NCI-H2196 (cell line): ENCODE results near the gene TMEM184B.
A peak's percentile ranks its signal among the peaks of the same experiment; 100 is the strongest.
"Not testable (repeated sequence)": the region's sequence is repeated elsewhere in the genome, so short reads cannot be mapped to it uniquely, and the experiment has no call there.

Experiments
- DNase-seq: peaks from one replicate; lab custom pipeline; 2025; ENCODE audit not compliant: unreplicated experiment; lab: John Stamatoyannopoulos, UW

Gene TMEM184B

GRCh38 chr22:38184788-38185187 is 88.0 kb downstream of the TMEM184B start:
- DNase-seq, result no peak

GRCh38 chr22:38181453-38182200 is 91.2 kb downstream of the TMEM184B start, which contains the start of gene PLA2G6:
Gene PLA2G6, minus strand, starts transcription at chr22:38181830. Its CDS starts 12,404 bp downstream, at chr22:38169426.
- peak; percentile 94 for DNase-seq

- DNase-seq, result no peak
Measured at GRCh38 chr22:38180841-38181452, 91.9 kb downstream of the TMEM184B start.

GRCh38 chr22:38178605-38178937 is 94.2 kb downstream of the TMEM184B start:
- DNase-seq, result not testable (repeated sequence)

- peak; percentile 44 for DNase-seq
Measured at GRCh38 chr22:38177926-38178604, 94.7 kb downstream of the TMEM184B start.

- DNase-seq, result not testable (repeated sequence)
Measured at GRCh38 chr22:38177571-38177925, 95.3 kb downstream of the TMEM184B start.

- no peak for DNase-seq
Measured at GRCh38 chr22:38177044-38177443, 95.8 kb downstream of the TMEM184B start.

- DNase-seq, result no peak
Measured at GRCh38 chr22:38176170-38176741, 96.6 kb downstream of the TMEM184B start.

GRCh38 chr22:38175206-38176118 is 97.3 kb downstream of the TMEM184B start:
- DNase-seq, result no peak

GRCh38 chr22:38174626-38175025 is 98.2 kb downstream of the TMEM184B start:
- DNase-seq, result no peak

GRCh38 chr22:38173641-38173906 is 99.2 kb downstream of the TMEM184B start:
- DNase-seq, result no peak

- no peak for DNase-seq
Measured at GRCh38 chr22:38172832-38173640, 99.8 kb downstream of the TMEM184B start.

GRCh38 chr22:38171927-38172831 is 100.6 kb downstream of the TMEM184B start:
- DNase-seq, result no peak

GRCh38 chr22:38170469-38170868 is 102.3 kb downstream of the TMEM184B start:
- no peak for DNase-seq
